OCI-LY1 (cell line): ENCODE data around the gene UNCX.

Experiments
- H2AFZ ChIP-seq: fragments of 200-600 bp; sonication (generic), shearing (Covaris generic); 2 replicates; pipeline ENCODE4 v1.6.0; 2014; ENCODE audit warnings: antibody characterized with exemption, mild to moderate bottlenecking, low read length
- H3F3A ChIP-seq: fragments of 200-600 bp; sonication (generic), shearing (Covaris generic); 2 replicates; pipeline ENCODE4 v1.6.0; 2014; ENCODE audit warnings: mild to moderate bottlenecking, antibody characterized with exemption, low read length, moderate library complexity; ENCODE audit not compliant: insufficient read depth
- H3K27ac ChIP-seq: fragments of 200-600 bp; sonication (generic); 2 replicates; pipeline ENCODE4 v1.5.1; 2014; ENCODE audit warnings: low read length, mixed run types, mild to moderate bottlenecking, low read depth; ENCODE audit not compliant: poor library complexity, severe bottlenecking
- H3K27me3 ChIP-seq: fragments of 200-600 bp; sonication (generic); 2 replicates; pipeline ENCODE4 v1.6.0; 2014; ENCODE audit warnings: antibody characterized with exemption, mild to moderate bottlenecking, low read length, moderate library complexity; ENCODE audit not compliant: insufficient read depth
- H3K36me3 ChIP-seq: fragments of 200-600 bp; sonication (generic); 2 replicates; pipeline ENCODE4 v1.6.1; 2014; ENCODE audit warnings: mild to moderate bottlenecking, antibody characterized with exemption, low read length, moderate library complexity, mixed read lengths; ENCODE audit not compliant: insufficient read depth
- H3K4me1 ChIP-seq: fragments of 200-600 bp; sonication (generic); 2 replicates; pipeline ENCODE4 v1.5.1; 2014; ENCODE audit warnings: mild to moderate bottlenecking, low read length, moderate library complexity; ENCODE audit not compliant: insufficient read depth, severe bottlenecking
- H3K4me2 ChIP-seq: fragments of 200-600 bp; sonication (generic), shearing (Covaris generic); 2 replicates; pipeline ENCODE4 v1.6.1; 2014; ENCODE audit warnings: low read length
- H3K4me3 ChIP-seq: fragments of 200-600 bp; sonication (generic); 2 replicates; pipeline ENCODE4 v1.5.1; 2014; ENCODE audit warnings: low read length, low read depth, mild to moderate bottlenecking, mixed read lengths; ENCODE audit not compliant: poor library complexity, severe bottlenecking
- H3K79me2 ChIP-seq: fragments of 200-600 bp; shearing (Covaris generic); 2 replicates; pipeline ENCODE4 v1.6.1; 2016; ENCODE audit warnings: mixed run types, low read length, mixed read lengths; ENCODE audit not compliant: insufficient read depth
- H3K9ac ChIP-seq: fragments of 200-600 bp; sonication (generic), shearing (Covaris generic); 2 replicates; pipeline ENCODE4 v1.6.1; 2014; ENCODE audit warnings: mild to moderate bottlenecking, low read length, mixed read lengths
- H3K9me2 ChIP-seq: fragments of 200-600 bp; sonication (generic), shearing (Covaris generic); 2 replicates; pipeline ENCODE4 v1.6.1; 2014; ENCODE audit warnings: low read depth, mild to moderate bottlenecking, low read length, mixed read lengths
- H3K9me3 ChIP-seq: fragments of 200-600 bp; shearing (Covaris generic); 2 replicates; pipeline ENCODE4 v1.6.1; 2014; ENCODE audit warnings: low read length, mixed read lengths
- H4K20me1 ChIP-seq: fragments of 200-600 bp; sonication (generic), shearing (Covaris generic); 2 replicates; pipeline ENCODE4 v1.6.0; 2016; ENCODE audit warnings: mild to moderate bottlenecking, low read length; ENCODE audit not compliant: insufficient read depth
- EZH2 ChIP-seq: fragments of 200-600 bp; sonication (generic), shearing (Covaris generic); IDR thresholded peaks from 2 replicates; pipeline ENCODE4 v1.8.0; 2017; ENCODE audit warnings: borderline replicate concordance, mixed run types, mild to moderate bottlenecking, antibody characterized with exemption, low read length, moderate library complexity, mixed read lengths
- TF ChIP-seq, protein P1 (sequence below): fragments of 200-600 bp; sonication (generic), shearing (Covaris generic); IDR thresholded peaks from 2 replicates; pipeline ENCODE4 v1.5.1; 2017; ENCODE audit warnings: mild to moderate bottlenecking, antibody characterized with exemption, low read length, moderate library complexity, mixed read lengths

The UNCX gene

DNA sequence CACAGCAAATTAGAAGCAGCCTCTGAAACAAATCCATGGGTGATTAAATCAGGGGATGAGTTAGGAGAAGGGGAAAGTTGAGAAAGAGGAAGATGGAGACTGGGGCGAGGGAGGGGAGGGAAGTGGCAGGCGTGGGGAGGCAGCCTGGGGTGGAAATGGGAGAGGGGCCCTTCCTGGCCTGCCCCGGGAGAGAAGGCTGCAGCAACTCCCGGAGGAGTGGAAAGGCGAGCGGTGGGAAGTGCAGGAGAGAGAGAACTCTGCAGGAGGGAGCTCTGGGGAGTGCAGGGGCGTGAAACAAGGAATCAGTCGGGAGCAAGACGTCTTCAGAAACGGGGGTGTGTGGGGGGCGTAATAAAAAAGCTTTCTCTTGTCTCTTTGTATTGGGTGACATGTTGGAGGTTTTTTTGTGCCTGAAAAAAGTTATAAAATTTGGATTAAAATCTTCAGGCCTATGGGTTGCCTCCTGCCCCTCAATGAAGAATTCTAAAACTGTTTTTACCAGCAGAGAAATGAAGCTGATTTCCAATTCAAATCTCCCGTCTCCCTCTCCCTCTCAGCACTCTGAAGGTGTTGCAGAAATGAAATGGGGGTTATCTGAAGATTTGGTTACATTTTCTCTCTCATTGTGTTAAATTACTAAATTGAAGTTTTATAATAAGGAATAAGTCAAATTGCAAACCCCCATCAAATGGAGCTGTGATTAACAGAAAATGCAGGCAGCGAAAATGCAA lies 4.7 kb upstream of the UNCX start:
- TF ChIP-seq, protein P1, sequence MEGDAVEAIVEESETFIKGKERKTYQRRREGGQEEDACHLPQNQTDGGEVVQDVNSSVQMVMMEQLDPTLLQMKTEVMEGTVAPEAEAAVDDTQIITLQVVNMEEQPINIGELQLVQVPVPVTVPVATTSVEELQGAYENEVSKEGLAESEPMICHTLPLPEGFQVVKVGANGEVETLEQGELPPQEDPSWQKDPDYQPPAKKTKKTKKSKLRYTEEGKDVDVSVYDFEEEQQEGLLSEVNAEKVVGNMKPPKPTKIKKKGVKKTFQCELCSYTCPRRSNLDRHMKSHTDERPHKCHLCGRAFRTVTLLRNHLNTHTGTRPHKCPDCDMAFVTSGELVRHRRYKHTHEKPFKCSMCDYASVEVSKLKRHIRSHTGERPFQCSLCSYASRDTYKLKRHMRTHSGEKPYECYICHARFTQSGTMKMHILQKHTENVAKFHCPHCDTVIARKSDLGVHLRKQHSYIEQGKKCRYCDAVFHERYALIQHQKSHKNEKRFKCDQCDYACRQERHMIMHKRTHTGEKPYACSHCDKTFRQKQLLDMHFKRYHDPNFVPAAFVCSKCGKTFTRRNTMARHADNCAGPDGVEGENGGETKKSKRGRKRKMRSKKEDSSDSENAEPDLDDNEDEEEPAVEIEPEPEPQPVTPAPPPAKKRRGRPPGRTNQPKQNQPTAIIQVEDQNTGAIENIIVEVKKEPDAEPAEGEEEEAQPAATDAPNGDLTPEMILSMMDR, result no peak
- no peak for TF ChIP-seq EZH2
- no peaks in the 10 kb centered on the region for H3K9me2 ChIP-seq
- no peaks in the 10 kb centered on the region for H3K9me3 ChIP-seq
- no peak overlapping the region for H3K9ac ChIP-seq
- peaks cover 5% of the 10 kb centered on the region; the same call in 1 of the 2 replicates for H3K27me3 ChIP-seq
- no peaks in the 10 kb centered on the region for H3K79me2 ChIP-seq
- no peak overlapping the region for H3K4me2 ChIP-seq
- H3K27ac ChIP-seq, result no peak overlapping the region
- no peaks in the 10 kb centered on the region for H4K20me1 ChIP-seq
- no peak overlapping the region for H3K4me3 ChIP-seq
- no peaks in the 10 kb centered on the region for H3F3A ChIP-seq
- no peaks in the 10 kb centered on the region for H3K4me1 ChIP-seq
- no peaks in the 10 kb centered on the region for H3K36me3 ChIP-seq
- no peak overlapping the region for H2AFZ ChIP-seq

DNA sequence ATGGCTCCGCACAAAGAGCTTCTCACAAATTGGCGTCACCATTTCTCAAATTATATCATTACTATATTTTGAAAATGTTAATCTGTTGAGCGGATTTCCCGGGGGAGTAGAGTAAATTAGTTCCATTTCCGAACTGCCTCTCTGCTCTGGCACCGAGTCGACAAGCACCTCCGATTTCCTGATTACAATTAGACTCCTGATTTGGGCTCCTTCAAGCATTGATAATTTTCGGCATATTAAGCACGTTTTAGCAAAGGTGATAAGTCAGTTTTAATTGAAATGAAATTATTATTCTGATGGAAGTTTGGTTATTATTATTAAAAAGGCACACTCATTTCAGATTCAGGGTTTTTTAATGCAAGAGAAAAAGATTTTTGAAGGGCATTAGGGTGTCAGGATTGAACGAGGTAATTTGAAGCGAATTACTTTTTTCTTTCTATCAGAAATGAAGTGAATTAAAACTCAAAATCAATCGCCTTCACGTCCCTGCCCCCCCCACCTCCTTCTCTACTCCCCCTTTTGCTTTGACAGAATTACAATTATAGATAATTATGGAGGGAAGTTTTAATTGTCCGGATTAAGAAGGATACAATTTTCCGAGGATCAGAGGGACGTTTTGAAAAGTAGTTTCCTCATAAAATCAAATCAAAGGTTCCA lies 4.0 kb upstream of the UNCX start:
- Histone ChIP-seq H3K27ac (no peak overlapping the region), H3K4me1 (no peaks in the 10 kb centered on the region), H3K27me3 (peaks cover 5% of the 10 kb centered on the region; the same call in 1 of the 2 replicates), H3K36me3 (no peaks in the 10 kb centered on the region), H3K9me3 (no peaks in the 10 kb centered on the region), H2AFZ (no peak overlapping the region), H3F3A (no peaks in the 10 kb centered on the region), H3K9ac (no peak overlapping the region), H3K4me2 (no peak overlapping the region), H4K20me1 (no peaks in the 10 kb centered on the region), H3K79me2 (no peaks in the 10 kb centered on the region), H3K4me3 (no peak overlapping the region), H3K9me2 (no peaks in the 10 kb centered on the region)
- TF ChIP-seq, protein P1, result no peak
- TF ChIP-seq EZH2, result no peak

DNA sequence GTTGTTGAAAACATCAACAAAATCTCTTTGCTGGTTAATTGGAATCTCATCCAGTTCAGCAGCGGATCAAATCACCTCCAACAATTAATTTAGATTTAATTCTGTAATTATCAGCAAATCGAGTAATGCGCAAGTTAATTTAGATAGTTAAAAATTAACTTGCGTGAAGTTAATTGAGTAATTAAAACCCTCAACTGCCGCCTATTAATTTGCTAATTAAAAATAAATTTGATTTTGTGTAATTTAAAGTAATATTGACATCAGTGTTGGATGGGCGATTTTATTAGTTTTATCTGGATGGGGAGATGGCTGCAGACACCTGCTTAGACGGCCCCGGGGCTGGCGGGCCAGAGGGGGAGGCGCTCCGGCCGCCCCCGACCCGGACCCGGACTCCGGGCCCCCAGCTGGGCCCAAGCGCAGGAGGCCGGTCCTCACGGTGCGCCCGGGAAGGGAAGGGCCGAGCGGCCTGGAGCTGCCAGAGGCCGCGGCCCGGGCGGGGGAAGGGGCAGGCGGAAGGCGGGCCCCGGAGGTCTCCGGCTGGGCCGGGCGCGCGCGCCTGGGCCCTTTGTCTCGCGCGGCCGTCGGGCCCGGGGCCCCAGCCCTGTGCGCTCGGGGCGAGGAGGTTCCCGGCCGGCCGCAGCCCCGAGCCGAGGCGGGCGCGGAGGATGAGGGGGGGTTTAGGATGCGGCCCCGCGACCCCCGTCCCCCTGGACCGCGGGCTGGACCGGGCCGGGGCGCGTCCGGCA lies 3.3 kb upstream of the UNCX start:
- H3K9ac ChIP-seq, result no peak overlapping the region
- H3K79me2 ChIP-seq, result no peaks in the 10 kb centered on the region
- H3K4me2 ChIP-seq, result no peak overlapping the region
- H3K9me3 ChIP-seq, result no peaks in the 10 kb centered on the region
- H3K4me3 ChIP-seq, result no peak overlapping the region
- H3K27ac ChIP-seq, result no peak overlapping the region
- no peak for TF ChIP-seq EZH2
- TF ChIP-seq, protein P1, result no peak
- H2AFZ ChIP-seq, result no peak overlapping the region
- no peaks in the 10 kb centered on the region for H3K9me2 ChIP-seq
- no peaks in the 10 kb centered on the region for H3F3A ChIP-seq
- H3K36me3 ChIP-seq, result no peaks in the 10 kb centered on the region
- no peaks in the 10 kb centered on the region for H3K4me1 ChIP-seq
- peaks cover 5% of the 10 kb centered on the region; the same call in 1 of the 2 replicates for H3K27me3 ChIP-seq
- H4K20me1 ChIP-seq, result no peaks in the 10 kb centered on the region
